ENCODE measurements around the gene PBRM1.
"Not testable (repeated sequence)": the region's sequence is repeated elsewhere in the genome, so short reads cannot be mapped to it uniquely, and the experiment has no call there.

The PBRM1 gene

GRCh38 chr3:52529376-52530333 lies 156.1 kb downstream of the PBRM1 start:
- TF ChIP-seq CTCF (conservative IDR thresholded peaks at IDR 0.05) = no peak
- H3K27ac ChIP-seq = no peak overlapping the region

- no peak for TF ChIP-seq CTCF (conservative IDR thresholded peaks at IDR 0.05)
- no peak overlapping the region for H3K27ac ChIP-seq
Measured at GRCh38 chr3:52528586-52529375, 156.9 kb downstream of the PBRM1 start.

- TF ChIP-seq CTCF (conservative IDR thresholded peaks at IDR 0.05) = no peak
- H3K27ac ChIP-seq = no peak overlapping the region
Measured at GRCh38 chr3:52527732-52528585, 157.8 kb downstream of the PBRM1 start.

- TF ChIP-seq CTCF (conservative IDR thresholded peaks at IDR 0.05) = no peak
- H3K27ac ChIP-seq = no peak overlapping the region
Measured at GRCh38 chr3:52527039-52527731, 158.5 kb downstream of the PBRM1 start.

GRCh38 chr3:52526671-52527038 lies 159.1 kb downstream of the PBRM1 start:
- not testable (repeated sequence) for H3K27ac ChIP-seq

GRCh38 chr3:52525680-52526561 lies 159.8 kb downstream of the PBRM1 start:
- no peak for TF ChIP-seq CTCF (conservative IDR thresholded peaks at IDR 0.05)
- peak overlapping the region; percentile 18; the same call in 1 of the 2 replicates for H3K27ac ChIP-seq
